GM18520 (cell line): ENCODE data around the gene TAF9.
"Not testable (repeated sequence)": the region's sequence is repeated elsewhere in the genome, so short reads cannot be mapped to it uniquely, and the experiment has no call there.

Source experiments
- ATAC-seq: cut with Tn5 transposase; IDR thresholded peaks from one replicate; pipeline ENCODE4 v1.9.1; 2021; ENCODE audit not compliant: unreplicated experiment

Gene TAF9

DNA sequence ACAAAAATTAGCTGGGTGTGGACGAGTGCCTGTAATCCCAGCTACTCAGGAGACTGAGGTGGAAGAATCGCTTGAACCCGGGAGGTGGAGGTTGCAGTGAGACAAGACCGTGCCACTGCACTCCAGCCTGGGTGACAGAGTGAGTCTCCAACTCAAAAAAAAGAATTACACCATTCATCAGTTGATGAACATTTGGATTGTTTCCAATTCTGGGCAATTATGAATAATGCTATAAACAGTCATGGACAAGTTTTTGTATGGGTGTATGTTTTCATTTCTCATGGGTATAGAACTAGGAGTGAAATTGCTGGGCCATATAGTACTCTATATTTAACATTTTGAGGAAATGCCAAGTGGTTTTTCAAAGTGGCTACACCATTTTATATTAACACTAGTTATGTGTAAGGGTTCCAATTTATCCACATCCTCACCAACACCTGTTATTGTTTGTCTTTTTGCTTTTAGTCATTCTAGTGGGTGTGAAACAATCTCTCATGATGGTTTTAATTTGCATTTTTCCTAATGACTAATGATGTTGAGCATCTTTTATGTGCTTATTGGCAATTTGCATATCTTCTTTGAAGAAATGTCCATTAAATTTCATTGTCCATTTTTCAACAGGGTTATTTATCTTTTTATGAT is 27.7 kb downstream of the TAF9 start:
- ATAC-seq, result no peak

- no peak for ATAC-seq
These were observed 33.9 kb downstream of the TAF9 start for GRCh38 chr5:69335341-69335935.

DNA sequence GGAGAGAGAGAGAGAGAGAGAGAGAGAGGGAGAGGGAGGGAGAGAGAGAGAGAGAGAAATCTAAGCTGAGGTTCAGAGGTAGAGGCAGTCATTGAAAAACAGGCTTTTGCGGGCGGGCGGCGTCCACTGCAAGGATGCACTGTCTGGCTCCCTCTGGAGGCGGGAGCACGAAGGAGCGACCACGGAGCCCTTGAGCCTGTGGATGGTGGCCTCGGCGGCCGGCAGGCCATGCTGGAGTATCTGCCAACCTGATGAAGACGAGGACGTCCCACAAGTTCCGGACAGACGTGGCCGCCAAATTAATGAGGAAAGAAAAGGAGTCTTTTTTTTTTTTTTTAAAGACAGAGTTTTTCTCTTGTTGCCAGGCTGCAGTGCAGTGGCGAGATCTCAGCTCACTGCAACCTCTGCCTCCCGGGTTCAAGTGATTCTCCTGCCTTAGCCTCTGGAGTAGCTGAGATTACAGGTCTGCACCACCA is 34.5 kb downstream of the TAF9 start:
- ATAC-seq, result no peak

DNA sequence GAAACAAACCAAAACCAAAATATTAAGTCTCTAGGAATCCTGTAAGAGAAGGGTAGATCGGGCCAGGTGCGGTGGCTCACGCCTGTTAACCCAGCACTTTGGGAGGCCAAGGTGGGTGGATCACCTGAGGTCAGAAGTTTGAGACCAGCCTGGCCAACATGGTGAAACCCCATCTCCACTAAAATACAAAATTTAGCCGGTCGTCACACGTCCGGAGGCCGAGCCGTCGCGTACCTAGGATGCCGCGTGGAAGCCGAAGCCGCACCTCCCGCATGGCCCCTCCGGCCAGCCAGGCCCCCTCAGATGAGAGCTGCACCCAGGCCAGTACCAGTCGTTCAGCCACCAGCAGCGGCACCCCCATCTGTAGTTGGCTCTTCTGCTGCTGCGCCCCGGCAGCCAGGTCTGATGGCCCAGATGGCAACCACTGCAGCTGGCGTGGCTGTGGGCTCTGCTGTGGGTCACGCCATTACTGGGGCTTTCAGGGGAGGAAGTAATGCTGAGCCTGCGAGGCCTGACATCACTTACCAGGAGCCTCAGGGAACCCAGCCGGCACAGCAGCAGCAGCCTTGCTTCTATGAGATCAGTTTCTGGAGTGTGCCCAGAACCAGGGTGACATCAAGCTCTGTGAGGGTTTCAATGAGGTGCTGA is 35.5 kb downstream of the TAF9 start:
- ATAC-seq, result not testable (repeated sequence)

- no peak for ATAC-seq
These were observed 37.5 kb downstream of the TAF9 start for GRCh38 chr5:69331528-69332445.

GRCh38 chr5:69329905-69330489 is 39.3 kb downstream of the TAF9 start:
- no peak for ATAC-seq

- no peak for ATAC-seq
These were observed 43.0 kb downstream of the TAF9 start for GRCh38 chr5:69326365-69326764.

DNA sequence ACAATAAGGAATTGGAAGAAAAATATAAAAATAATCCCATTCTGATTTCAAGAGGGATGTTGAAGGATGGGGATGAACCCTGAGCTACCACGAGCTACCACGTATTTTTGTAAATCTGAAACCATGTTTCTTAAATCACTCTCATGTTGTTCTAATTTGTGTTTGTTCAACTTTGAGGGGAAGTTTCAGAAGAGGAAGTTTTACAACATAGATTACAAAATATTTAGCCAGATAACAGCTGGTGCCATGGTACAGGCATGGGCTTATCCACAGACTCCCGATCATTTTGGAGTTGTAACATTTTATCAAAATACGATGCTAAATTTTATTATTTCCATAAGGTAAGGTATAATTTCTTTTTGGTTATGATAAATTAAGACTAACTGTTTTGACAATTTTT is 51.9 kb downstream of the TAF9 start:
- ATAC-seq, result no peak

- no peak for ATAC-seq
These were observed 53.3 kb downstream of the TAF9 start for GRCh38 chr5:69315972-69316371.
